Nephron progenitor cell (in vitro differentiated cells): ENCODE results near the gene STMN1.
A peak's percentile ranks its signal among the peaks of the same experiment; 100 is the strongest.

Source experiments
- DNase-seq: peaks from one replicate; pipeline ENCODE4 v3.0.0; 2021
- H3K27ac Mint-ChIP-seq: 2 replicates; pipeline ENCODE4 v1.8.0; 2021; ENCODE audit warnings: mild to moderate bottlenecking, moderate library complexity, mixed read lengths
- H3K27me3 Mint-ChIP-seq: 2 replicates; pipeline ENCODE4 v1.8.0; 2021; ENCODE audit warnings: mild to moderate bottlenecking, low read depth, mixed read lengths; ENCODE audit not compliant: poor library complexity
- H3K36me3 Mint-ChIP-seq: 2 replicates; pipeline ENCODE4 v1.8.0; 2021; ENCODE audit warnings: low read depth, mixed read lengths
- H3K4me1 Mint-ChIP-seq: 2 replicates; pipeline ENCODE4 v1.8.0; 2021; ENCODE audit warnings: mixed read lengths
- H3K4me3 Mint-ChIP-seq: 2 replicates; pipeline ENCODE4 v1.8.0; 2021; ENCODE audit warnings: mild to moderate bottlenecking, moderate library complexity, mixed read lengths
- H3K9me3 Mint-ChIP-seq: 2 replicates; pipeline ENCODE4 v1.8.0; 2021; ENCODE audit warnings: mild to moderate bottlenecking, moderate library complexity, mixed read lengths
- CTCF ChIP-seq: fragments of 200-600 bp; sonication (generic); IDR thresholded peaks from 2 replicates; pipeline ENCODE4 v1.5.0; 2021; ENCODE audit warnings: antibody characterized with exemption

Gene STMN1

GRCh38 chr1:25888426-25888987, 17.7 kb downstream of the STMN1 start:
- no peak overlapping the region for H3K27ac Mint-ChIP-seq
- no peak overlapping the region for H3K4me3 Mint-ChIP-seq
- no peak for TF ChIP-seq CTCF

GRCh38 chr1:25885602-25886001, 20.6 kb downstream of the STMN1 start:
- DNase-seq, result no peak
- Mint-ChIP-seq H3K9me3 (no peaks in the 10 kb centered on the region), H3K27me3 (peaks cover 7% of the 10 kb centered on the region), H3K27ac (no peak overlapping the region), H3K4me3 (no peak overlapping the region), H3K4me1 (peaks cover 19% of the 10 kb centered on the region), H3K36me3 (peaks cover 47% of the 10 kb centered on the region)
- TF ChIP-seq CTCF, result no peak

More at GRCh38 chr1:25888426-25888987, 17.7 kb downstream of the STMN1 start:
- Mint-ChIP-seq H3K9me3 (no peaks in the 10 kb centered on the region), H3K36me3 (peaks cover 47% of the 10 kb centered on the region), H3K27me3 (peaks cover 4% of the 10 kb centered on the region), H3K4me1 (peaks cover 28% of the 10 kb centered on the region)
- no peak for DNase-seq

DNA sequence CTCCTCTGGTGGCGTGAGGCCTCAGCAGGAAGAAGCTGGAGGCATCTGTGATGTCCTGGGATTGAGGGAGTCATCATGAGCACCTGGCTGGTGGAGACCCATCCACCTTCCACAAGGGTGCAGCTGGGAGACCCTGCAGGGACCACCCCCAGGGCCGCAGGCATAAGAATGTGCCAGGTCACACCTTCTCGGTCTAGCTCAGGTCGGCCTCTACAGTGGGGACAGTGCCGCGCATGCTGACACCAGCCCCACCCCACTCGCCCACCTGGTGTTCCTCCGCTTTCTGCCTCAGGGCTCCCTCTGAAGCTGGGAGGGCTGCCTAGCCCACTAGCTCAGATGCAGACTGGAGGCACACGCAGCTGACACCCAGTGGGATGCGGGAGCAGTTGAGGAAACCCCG, 25.0 kb downstream of the STMN1 start:
- Mint-ChIP-seq H3K4me1 (peaks cover 14% of the 10 kb centered on the region), H3K9me3 (no peaks in the 10 kb centered on the region), H3K4me3 (no peak overlapping the region), H3K27ac (no peak overlapping the region), H3K36me3 (peaks cover 16% of the 10 kb centered on the region), H3K27me3 (peaks cover 21% of the 10 kb centered on the region)
- no peak for TF ChIP-seq CTCF
- no peak for DNase-seq

- no peaks in the 10 kb centered on the region for H3K9me3 Mint-ChIP-seq
- peaks cover 25% of the 10 kb centered on the region for H3K27me3 Mint-ChIP-seq
- no peak overlapping the region for H3K4me3 Mint-ChIP-seq
- H3K27ac Mint-ChIP-seq, result peak overlapping the region; percentile 37
- H3K4me1 Mint-ChIP-seq, result peaks cover 18% of the 10 kb centered on the region
- TF ChIP-seq CTCF, result no peak
- H3K36me3 Mint-ChIP-seq, result peaks cover 13% of the 10 kb centered on the region
- no peak for DNase-seq
Measured at GRCh38 chr1:25880518-25880917, 25.7 kb downstream of the STMN1 start.

DNA sequence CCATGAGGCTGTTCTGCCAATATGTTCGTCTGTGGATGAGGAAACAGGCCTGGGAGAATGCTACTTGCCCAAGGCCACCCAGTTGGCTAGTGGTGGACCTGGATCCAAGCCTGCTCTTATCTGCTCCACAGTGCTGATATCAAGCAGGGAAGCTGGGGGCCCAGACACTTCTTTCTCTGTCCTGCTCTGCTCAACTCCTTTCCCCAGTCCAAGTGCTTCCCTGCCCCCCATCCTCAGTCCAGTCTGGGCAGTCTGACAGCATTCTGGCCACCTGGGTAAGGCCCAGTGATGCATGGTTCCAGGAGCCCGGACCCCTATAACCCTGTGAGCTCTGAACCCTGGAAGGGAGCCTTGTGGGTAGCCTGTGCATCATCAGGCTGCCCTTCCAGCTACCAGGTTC, 26.5 kb downstream of the STMN1 start:
- Mint-ChIP-seq H3K9me3 (no peaks in the 10 kb centered on the region), H3K27me3 (peaks cover 21% of the 10 kb centered on the region), H3K4me1 (peaks cover 23% of the 10 kb centered on the region), H3K4me3 (no peak overlapping the region), H3K36me3 (peaks cover 5% of the 10 kb centered on the region), H3K27ac (no peak overlapping the region)
- DNase-seq, result no peak
- TF ChIP-seq CTCF, result no peak

- Mint-ChIP-seq H3K27me3 (peaks cover 21% of the 10 kb centered on the region), H3K4me3 (no peak overlapping the region), H3K36me3 (no peaks in the 10 kb centered on the region), H3K4me1 (peaks cover 26% of the 10 kb centered on the region), H3K27ac (no peak overlapping the region), H3K9me3 (no peaks in the 10 kb centered on the region)
- no peak for TF ChIP-seq CTCF
- no peak for DNase-seq
Measured at GRCh38 chr1:25878690-25879089, 27.5 kb downstream of the STMN1 start.
